Astrocyte (in vitro differentiated cells and primary cell): Measurements from ENCODE around the gene TSPAN33. TPM values are rescaled to one million over a fixed set of nuclear protein-coding genes. Genes with fewer than 3 reads are reported as not detected.

Experiments used
- DNase-seq: peaks from one replicate; pipeline ENCODE4 v3.0.0-alpha.2; 2010; ENCODE audit warnings: low read depth
- FAIRE-seq: peaks from 2 replicates; lab custom pipeline; 2011; peaks lifted over from hg19 to GRCh38; lab: Jason Lieb, UNC
- H2AFZ ChIP-seq: 2 replicates; pipeline ENCODE4 v1.6.0; 2012; ENCODE audit warnings: low read depth, low read length, inconsistent platforms
- H3K27ac ChIP-seq: 2 replicates; pipeline ENCODE4 v1.5.1; 2011; ENCODE audit warnings: low read depth, low read length, inconsistent platforms
- H3K27me3 ChIP-seq: 2 replicates; pipeline ENCODE4 v1.6.0; 2011; ENCODE audit warnings: low read length, inconsistent platforms; ENCODE audit not compliant: insufficient read depth
- H3K36me3 ChIP-seq: 2 replicates; pipeline ENCODE4 v1.5.1; 2011; ENCODE audit warnings: low read length, inconsistent platforms; ENCODE audit not compliant: insufficient read depth
- H3K4me1 ChIP-seq: 2 replicates; pipeline ENCODE4 v1.5.1; 2011; ENCODE audit warnings: low read length, inconsistent platforms; ENCODE audit not compliant: insufficient read depth
- H3K4me2 ChIP-seq: 2 replicates; pipeline ENCODE4 v1.6.0; 2012; ENCODE audit warnings: low read length, inconsistent platforms
- H3K4me3 ChIP-seq: 2 replicates; pipeline ENCODE4 v1.5.1; 2011; ENCODE audit warnings: low read depth, mild to moderate bottlenecking, low read length, inconsistent platforms; ENCODE audit not compliant: insufficient read depth
- H3K79me2 ChIP-seq: 2 replicates; pipeline ENCODE4 v1.6.0; 2012; ENCODE audit warnings: mild to moderate bottlenecking, low read length, inconsistent platforms; ENCODE audit not compliant: insufficient read depth
- H3K9ac ChIP-seq: 2 replicates; pipeline ENCODE4 v1.6.0; 2012; ENCODE audit warnings: mild to moderate bottlenecking, low read length, inconsistent platforms
- H3K9me3 ChIP-seq: 2 replicates; pipeline ENCODE4 v1.5.1; 2012; ENCODE audit warnings: low read depth, mild to moderate bottlenecking, low read length, inconsistent platforms; ENCODE audit not compliant: insufficient read depth
- H4K20me1 ChIP-seq: 2 replicates; pipeline ENCODE4 v1.6.0; 2012; ENCODE audit warnings: low read length, inconsistent platforms; ENCODE audit not compliant: insufficient read depth
- H3K27ac Mint-ChIP-seq: one replicate; pipeline ENCODE4 v1.8.0; 2021; ENCODE audit warnings: mild to moderate bottlenecking, mixed read lengths; ENCODE audit not compliant: unreplicated experiment
- H3K27me3 Mint-ChIP-seq: one replicate; pipeline ENCODE4 v1.8.0; 2021; ENCODE audit warnings: low read depth, mixed read lengths; ENCODE audit not compliant: unreplicated experiment
- H3K36me3 Mint-ChIP-seq: one replicate; pipeline ENCODE4 v1.8.0; 2021; ENCODE audit warnings: low read depth, mixed read lengths; ENCODE audit not compliant: unreplicated experiment
- H3K4me1 Mint-ChIP-seq: one replicate; pipeline ENCODE4 v1.8.0; 2021; ENCODE audit warnings: low read depth, mixed read lengths; ENCODE audit not compliant: unreplicated experiment
- H3K4me3 Mint-ChIP-seq: one replicate; pipeline ENCODE4 v1.8.0; 2021; ENCODE audit warnings: mild to moderate bottlenecking, moderate library complexity, mixed read lengths; ENCODE audit not compliant: unreplicated experiment
- H3K9me3 Mint-ChIP-seq: one replicate; pipeline ENCODE4 v1.8.0; 2021; ENCODE audit warnings: mild to moderate bottlenecking, mixed read lengths; ENCODE audit not compliant: unreplicated experiment
- EZH2 ChIP-seq: IDR thresholded peaks from 2 replicates; pipeline ENCODE4 v1.6.1; 2012; ENCODE audit warnings: mild to moderate bottlenecking, low read length, inconsistent platforms; ENCODE audit not compliant: insufficient read depth
- total RNA-seq: library from RNA; stranded (reverse); gene quantifications from 2 replicates; pipeline ENCODE4 v1.2.1, GENCODE V29; 2021
- TF ChIP-seq, protein P1 (sequence below): IDR thresholded peaks from 2 replicates; pipeline ENCODE4 v1.5.1; 2011; ENCODE audit warnings: low read depth, mild to moderate bottlenecking, inconsistent platforms, low read length, moderate library complexity; ENCODE audit not compliant: insufficient read depth

TSPAN33 gene
- total RNA-seq, 1 donor from 2014 or later: 6.5 TPM

DNA sequence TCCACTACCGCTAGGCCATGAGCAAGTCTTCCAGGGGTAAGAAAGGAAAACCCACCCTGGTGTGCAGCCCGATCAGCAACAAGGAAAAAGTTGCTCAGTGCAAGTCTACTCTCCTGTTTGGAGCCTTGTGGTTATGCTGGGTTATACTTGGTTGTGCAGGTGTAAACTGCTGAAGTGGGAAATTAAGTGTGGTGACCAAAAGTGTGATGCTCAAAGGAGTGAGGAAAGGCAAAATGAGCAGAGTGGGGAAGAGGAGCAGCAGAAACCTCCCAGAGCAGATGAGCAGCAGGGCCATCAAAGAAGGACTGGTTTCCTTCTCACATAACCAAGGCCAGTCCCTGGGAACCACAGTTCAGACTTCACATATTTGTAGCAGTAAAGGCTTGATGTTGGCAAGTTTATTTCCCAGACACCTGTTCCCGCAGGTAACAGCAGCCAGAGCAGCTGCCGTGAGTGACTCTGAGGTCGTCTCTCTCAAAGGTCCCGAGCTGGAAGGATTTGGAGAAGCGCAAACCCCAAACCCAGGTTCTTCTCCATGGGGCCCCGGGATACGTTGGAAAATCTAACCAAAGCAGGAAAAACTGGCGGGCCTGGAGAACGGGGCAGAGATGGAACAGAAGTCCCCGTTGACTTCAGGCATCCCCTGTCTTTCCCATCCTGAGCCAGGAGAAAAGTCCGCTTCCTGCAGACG is 43.3 kb downstream of the TSPAN33 start:
- FAIRE-seq (no peak), DNase-seq (no peak)
- Histone ChIP-seq H3K36me3 (no peaks in the 10 kb centered on the region), H3K4me2 (peak overlapping the region; percentile 98), H4K20me1 (peaks cover 35% of the 10 kb centered on the region), H3K27me3 (peaks cover 3% of the 10 kb centered on the region), H3K9ac (peak overlapping the region; percentile 77), H3K9me3 (no peaks in the 10 kb centered on the region), H3K4me3 (peak overlapping the region; percentile 68), H3K79me2 (peaks cover 36% of the 10 kb centered on the region), H2AFZ (peak overlapping the region; percentile 83), H3K27ac (no peak overlapping the region), H3K4me1 (peaks cover 11% of the 10 kb centered on the region)
- H3K4me1 Mint-ChIP-seq: peaks cover 5% of the 10 kb centered on the region
- no peaks in the 10 kb centered on the region for H3K9me3 Mint-ChIP-seq
- TF ChIP-seq, protein P1, sequence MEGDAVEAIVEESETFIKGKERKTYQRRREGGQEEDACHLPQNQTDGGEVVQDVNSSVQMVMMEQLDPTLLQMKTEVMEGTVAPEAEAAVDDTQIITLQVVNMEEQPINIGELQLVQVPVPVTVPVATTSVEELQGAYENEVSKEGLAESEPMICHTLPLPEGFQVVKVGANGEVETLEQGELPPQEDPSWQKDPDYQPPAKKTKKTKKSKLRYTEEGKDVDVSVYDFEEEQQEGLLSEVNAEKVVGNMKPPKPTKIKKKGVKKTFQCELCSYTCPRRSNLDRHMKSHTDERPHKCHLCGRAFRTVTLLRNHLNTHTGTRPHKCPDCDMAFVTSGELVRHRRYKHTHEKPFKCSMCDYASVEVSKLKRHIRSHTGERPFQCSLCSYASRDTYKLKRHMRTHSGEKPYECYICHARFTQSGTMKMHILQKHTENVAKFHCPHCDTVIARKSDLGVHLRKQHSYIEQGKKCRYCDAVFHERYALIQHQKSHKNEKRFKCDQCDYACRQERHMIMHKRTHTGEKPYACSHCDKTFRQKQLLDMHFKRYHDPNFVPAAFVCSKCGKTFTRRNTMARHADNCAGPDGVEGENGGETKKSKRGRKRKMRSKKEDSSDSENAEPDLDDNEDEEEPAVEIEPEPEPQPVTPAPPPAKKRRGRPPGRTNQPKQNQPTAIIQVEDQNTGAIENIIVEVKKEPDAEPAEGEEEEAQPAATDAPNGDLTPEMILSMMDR: no peak
- no peak for TF ChIP-seq EZH2
- H3K4me3 Mint-ChIP-seq: peak overlapping the region; percentile 81
- H3K27me3 Mint-ChIP-seq: peaks cover 12% of the 10 kb centered on the region
- peaks cover 2% of the 10 kb centered on the region for H3K36me3 Mint-ChIP-seq
- H3K27ac Mint-ChIP-seq: no peak overlapping the region

DNA sequence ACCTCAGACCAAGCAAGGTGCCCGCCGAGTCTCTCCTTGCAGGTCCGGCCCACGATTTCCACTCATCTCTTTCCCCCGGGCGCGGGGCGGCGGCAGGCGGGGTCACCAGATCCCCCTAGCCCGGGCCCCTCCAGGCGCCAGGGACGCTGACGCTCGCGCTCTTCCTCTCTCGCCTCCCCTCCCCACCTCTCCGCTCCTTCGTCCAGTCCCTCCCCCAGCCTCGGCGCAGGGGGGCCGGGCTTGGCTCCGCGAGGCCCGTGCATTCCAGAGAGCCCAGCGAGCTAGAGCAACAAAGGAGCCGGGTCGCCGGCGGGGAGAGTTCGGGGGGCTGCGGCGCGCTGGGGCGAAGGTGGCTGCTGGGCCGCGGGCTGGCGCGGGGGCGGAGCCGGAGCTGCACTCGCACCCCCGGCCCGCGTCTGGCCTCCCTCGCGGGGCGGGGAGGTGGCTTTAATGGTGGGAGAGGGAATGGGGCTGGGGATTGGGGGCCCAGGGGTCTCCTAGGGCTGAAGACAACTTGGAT is 43.9 kb downstream of the TSPAN33 start, which contains the start of gene SMO:
Gene SMO (plus strand): TSS at position 262 of the 520 bp plus-strand sequence. CDS start 519 bp downstream, outside the sequence.
- DNase-seq: peak; percentile 41
- no peak within 1 kb of the TSS for H3K27ac Mint-ChIP-seq
- peak within 1 kb of the TSS; percentile 77 for H3K9ac ChIP-seq

More for the DNA sequence above, 43.9 kb downstream of the TSPAN33 start, which contains the start of gene SMO:
- H4K20me1 ChIP-seq: peaks cover 40% of the 10 kb centered on the region
- Mint-ChIP-seq H3K9me3 (no peaks in the 10 kb centered on the region), H3K27me3 (peaks cover 12% of the 10 kb centered on the region), H3K4me3 (peak within 1 kb of the TSS; percentile 88), H3K4me1 (peaks cover 5% of the 10 kb centered on the region), H3K36me3 (peaks cover 2% of the 10 kb centered on the region)
- peak within 1 kb of the TSS; percentile 68 for H3K4me3 ChIP-seq
- peak within 1 kb of the TSS; percentile 6 for H3K27ac ChIP-seq
- no peaks in the 10 kb centered on the region for H3K9me3 ChIP-seq
- peaks cover 3% of the 10 kb centered on the region for H3K27me3 ChIP-seq
- H3K4me2 ChIP-seq: peak within 1 kb of the TSS; percentile 98
- H3K4me1 ChIP-seq: peaks cover 11% of the 10 kb centered on the region
- H2AFZ ChIP-seq: peak within 1 kb of the TSS; percentile 83
- H3K36me3 ChIP-seq: no peaks in the 10 kb centered on the region
- TF ChIP-seq, protein P1: no peak
- no peak for TF ChIP-seq EZH2
- FAIRE-seq: no peak
- H3K79me2 ChIP-seq: peaks cover 41% of the 10 kb centered on the region
